ENCODE data around the gene HIVEP3.

DNA sequence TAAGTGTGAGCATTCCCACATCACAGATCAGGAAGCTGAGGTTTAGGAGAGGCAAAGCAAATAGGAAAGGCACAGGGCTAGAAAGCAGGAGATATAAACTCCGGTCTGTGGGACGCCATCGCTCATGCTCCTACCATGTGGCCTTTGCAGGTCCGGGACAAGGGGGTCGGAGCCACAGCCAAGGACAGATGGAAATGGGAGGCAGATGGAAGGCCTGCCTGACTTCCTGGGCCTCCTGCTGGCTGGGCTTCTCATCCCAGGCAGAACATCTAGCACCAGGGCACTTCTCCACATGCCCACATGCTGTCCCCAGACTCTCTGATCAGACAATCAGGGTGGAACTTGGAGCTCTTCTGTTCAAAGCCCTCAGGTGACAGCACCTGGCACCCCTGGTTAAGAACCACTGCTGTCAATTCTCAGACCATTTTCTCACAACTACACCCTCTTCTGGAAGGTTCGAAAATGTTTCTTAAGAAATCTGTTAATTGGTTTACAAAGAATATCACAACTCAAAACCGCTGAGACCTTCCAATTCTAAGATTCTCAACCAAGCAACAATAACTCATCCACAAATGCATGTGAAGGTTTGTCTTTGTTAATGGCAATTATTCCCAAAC, 260.9 kb downstream of the HIVEP3 start:
- TF ChIP-seq, protein P1, sequence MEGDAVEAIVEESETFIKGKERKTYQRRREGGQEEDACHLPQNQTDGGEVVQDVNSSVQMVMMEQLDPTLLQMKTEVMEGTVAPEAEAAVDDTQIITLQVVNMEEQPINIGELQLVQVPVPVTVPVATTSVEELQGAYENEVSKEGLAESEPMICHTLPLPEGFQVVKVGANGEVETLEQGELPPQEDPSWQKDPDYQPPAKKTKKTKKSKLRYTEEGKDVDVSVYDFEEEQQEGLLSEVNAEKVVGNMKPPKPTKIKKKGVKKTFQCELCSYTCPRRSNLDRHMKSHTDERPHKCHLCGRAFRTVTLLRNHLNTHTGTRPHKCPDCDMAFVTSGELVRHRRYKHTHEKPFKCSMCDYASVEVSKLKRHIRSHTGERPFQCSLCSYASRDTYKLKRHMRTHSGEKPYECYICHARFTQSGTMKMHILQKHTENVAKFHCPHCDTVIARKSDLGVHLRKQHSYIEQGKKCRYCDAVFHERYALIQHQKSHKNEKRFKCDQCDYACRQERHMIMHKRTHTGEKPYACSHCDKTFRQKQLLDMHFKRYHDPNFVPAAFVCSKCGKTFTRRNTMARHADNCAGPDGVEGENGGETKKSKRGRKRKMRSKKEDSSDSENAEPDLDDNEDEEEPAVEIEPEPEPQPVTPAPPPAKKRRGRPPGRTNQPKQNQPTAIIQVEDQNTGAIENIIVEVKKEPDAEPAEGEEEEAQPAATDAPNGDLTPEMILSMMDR (IDR thresholded peaks at IDR 0.05): no peak
- no peak for TF ChIP-seq EZH2 (IDR thresholded peaks at IDR 0.05; ENCODE audit: borderline replicate concordance, insufficient read depth, low read depth, low read length, poor library complexity, severe bottlenecking)
